Suppressor macrophage (primary cell): ENCODE measurements around the gene CDKL5.

Experiments
- DNase-seq, 4 experiments: peaks; one replicate each; pipeline ENCODE4 v3.0.0-alpha.2; 2020 to 2022

Gene CDKL5

DNA sequence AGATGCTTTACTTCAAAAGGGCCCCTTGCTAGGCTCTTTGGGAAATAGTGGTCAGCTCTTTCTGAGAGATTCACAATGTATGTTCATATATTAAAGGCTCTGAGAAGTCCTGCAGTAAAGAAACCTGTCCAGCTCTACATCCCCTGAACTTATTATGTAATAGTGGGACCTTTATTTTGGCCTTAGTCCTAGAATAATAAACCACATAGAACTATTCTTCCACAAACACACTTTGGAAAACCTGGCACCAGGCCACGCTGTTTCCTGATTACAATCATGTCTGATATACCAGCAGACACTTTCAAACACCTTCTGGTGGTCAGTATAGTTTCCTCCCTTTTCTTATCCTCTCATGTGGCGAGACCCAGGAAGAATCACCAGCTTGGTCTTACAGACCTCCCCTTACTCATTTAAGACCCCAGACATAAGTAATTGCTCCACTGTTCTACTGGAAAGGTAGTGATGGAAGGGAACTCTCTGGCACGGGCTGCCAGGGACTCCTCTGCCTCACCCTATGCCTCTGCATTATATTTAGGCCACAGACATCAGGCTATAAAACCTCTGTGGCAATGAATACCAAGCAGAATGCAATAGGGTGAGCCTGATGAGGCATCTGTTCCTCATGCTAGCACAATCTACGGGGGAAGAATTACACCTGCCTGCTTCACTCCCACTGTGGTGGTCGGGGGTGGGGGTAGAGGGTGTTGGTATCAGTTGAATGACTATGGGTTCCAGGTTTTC is 276.4 kb downstream of the CDKL5 start:
- no peak for DNase-seq

GRCh38 chrX:18702362-18703195 is 277.2 kb downstream of the CDKL5 start:
- DNase-seq: no peak
